Stimulated activated CD8-positive, alpha-beta memory T cell treated with anti-CD3 and anti-CD28 coated beads, Interleukin-15, amount 100 ng/mL, for 4 hours (primary cell): ENCODE results near the gene DENND6B.

Experiments used
- DNase-seq, 2 donors: peaks; one replicate each; pipeline ENCODE4 v3.0.0-alpha.2; 2020; ENCODE audit warnings: low read depth in 2 of 2

Gene DENND6B

DNA sequence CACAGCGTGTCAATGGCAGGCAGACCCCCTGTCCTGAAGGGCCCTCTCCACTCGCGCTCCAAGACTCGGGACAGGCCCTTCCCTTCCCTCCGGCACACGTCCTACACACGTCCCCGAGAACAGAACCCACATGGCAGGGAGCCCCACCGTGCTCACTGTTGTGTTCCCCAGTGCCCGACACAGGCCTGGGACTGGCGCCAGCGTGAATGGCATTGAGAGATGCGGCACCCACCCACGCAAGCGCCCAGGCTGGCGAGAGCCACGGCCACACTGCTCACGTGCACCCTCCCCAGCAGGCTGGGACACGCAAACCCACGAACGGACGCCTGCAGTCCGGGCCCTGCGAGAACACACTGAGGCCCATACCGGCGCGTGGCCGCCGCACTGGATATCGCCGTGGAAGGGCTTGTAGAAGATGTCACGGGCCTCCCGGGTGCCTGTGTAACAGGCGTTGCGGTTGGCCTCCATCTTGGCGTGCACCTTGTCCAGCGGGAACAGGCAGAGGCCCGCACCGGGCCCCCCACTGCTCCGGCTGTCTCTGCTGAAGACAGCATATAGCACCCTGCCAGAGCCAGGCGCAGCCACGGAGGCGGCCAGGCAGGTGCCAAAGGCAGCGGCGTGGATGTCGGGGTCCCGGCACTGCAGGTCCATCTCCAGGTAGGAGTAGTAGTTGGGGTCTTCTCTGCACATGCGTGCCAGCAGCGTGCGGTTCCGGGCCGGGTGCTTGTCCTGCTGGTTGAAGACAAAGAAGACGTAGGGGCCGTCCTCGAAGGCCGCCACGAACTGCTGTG, 37.5 kb downstream of the DENND6B start:
- DNase-seq = no peak

DNA sequence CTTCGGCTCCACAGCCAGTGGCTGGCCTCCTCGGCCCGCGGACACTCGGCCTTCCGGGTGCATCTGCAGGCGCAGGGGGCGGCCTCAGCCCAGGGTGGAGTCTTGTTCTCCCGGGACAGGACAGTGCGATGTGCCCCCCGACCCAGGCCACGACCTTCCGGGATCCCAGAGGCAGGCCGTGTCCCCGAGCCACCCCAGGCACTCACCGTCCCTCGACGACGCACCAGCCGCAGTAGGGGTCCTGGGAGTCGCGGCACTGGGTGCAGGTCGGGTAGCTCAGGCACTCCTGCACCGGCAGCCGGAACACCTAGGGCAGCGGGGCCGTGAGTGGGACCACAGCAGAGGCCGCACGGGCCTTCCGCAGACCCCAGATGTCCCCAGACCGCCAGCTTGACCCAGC, 39.1 kb downstream of the DENND6B start:
- DNase-seq = no peak

DNA sequence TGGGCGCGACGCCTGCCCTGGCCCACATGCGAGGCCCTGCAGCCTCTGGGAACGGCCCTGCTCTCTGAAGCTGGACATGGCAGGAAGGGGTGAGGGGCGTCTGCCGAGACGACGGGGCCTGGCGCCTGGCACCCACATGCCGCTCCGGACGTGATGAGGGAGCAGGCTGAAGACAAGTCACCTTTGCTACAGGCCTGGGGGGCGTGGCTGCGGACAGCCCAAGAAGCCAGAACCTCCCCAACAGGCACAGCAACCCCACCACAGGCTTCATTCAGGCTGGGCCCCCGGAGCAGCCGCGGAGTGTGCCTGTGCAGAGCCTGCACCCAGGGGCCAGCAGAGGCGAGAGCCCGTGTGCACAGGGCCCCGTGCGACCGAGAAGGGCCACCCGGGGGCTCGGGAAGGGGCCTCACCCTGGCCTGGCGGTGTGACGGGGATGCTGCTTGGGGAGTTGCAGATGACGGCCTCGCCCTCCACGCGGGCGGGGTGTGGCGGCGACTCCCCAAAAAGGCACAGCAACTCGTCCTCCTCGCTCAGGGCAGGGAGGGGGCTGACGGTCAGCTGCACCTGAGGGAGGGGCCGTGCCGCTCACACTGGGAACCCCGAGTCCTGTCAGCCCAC, 40.0 kb downstream of the DENND6B start:
- DNase-seq = no peak

DNA sequence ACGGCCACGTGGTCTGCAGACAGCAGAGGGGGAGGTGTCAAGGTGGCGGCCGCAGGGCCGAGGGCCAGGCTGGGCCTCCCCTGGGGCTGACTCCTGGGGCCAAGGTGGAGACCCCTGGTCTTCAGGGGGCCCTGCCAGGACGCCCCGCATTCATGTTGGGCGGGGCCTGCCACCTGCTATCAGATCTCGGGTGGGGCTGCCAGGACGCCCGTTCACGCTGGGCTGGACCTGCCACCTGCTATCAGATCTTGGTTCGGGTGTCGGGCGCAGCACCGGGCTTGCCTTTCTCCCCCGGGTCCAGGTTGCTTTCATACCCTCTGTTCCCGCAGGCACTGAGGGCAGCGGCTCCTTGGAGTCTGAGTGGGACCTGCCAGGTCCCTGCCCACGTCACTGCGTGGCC, 40.5 kb downstream of the DENND6B start:
- DNase-seq = no peak

- DNase-seq = no peak
Measured at GRCh38 chr22:50285568-50286229, 41.1 kb downstream of the DENND6B start.

GRCh38 chr22:50284479-50284878, 42.3 kb downstream of the DENND6B start:
- no peak for DNase-seq

- no peak for DNase-seq
Measured at GRCh38 chr22:50283821-50284220, 43.0 kb downstream of the DENND6B start.

DNA sequence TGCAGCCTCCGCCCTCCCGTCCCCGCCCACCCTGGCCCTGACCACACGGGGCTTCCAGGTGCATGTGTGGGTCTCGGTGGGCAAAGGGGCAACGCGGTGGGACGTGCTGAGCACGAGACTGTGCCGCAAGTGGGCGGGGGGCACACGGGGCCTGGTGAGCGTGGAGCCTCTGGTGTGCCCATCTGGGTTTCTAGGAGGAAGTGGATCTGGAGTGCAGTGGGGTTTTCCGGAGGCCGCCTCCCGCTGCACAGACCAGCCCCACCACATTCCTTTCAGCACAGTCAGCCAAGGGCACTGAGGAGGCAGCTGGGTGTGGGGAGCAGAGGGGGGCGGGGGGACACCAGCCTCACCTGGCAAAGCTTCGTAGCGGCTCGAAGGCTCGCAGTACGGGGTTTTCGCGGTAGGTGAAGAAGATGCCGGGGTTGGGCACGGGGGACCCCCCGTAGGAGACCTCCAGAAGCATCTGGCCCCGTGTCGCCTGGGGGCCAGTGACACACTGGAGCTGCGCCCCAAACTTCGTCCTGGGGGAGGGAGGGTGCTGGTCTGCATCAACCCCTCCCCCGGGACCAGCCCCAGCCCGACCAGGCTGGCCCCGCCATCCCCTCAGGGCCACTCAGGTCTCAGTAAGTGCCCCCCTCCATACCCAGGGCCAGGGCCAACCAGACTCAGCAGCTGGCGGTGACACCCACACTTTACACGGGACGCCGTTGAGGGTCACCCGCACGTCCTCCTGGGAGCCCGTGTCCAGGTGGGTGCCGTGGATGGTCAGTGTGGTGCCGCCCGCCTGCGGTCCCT, 44.3 kb downstream of the DENND6B start:
- no peak for DNase-seq

GRCh38 chr22:50281957-50282356, 44.9 kb downstream of the DENND6B start:
- no peak for DNase-seq

DNA sequence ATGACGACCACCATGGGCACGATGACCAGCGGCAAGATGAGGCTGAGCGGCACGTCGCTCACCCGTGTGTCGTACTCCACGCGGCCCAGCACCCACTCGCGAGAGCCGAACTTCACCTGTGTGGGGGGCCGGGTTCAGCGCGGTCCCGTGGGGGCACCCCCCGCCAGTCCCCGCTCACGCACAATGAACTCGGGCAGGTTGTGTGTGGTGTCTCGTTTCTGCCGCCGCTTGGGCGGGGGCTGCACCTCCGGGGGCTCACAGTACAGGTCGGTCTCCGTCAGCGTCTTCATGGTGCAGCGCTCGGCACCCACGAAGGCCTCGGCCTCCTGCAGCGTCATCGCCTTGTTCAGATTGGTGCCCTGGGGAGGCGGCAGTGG, 45.4 kb downstream of the DENND6B start:
- DNase-seq = no peak

GRCh38 chr22:50280708-50281383, 46.0 kb downstream of the DENND6B start:
- no peak for DNase-seq

- no peak for DNase-seq
Measured at GRCh38 chr22:50280022-50280707, 46.6 kb downstream of the DENND6B start.

DNA sequence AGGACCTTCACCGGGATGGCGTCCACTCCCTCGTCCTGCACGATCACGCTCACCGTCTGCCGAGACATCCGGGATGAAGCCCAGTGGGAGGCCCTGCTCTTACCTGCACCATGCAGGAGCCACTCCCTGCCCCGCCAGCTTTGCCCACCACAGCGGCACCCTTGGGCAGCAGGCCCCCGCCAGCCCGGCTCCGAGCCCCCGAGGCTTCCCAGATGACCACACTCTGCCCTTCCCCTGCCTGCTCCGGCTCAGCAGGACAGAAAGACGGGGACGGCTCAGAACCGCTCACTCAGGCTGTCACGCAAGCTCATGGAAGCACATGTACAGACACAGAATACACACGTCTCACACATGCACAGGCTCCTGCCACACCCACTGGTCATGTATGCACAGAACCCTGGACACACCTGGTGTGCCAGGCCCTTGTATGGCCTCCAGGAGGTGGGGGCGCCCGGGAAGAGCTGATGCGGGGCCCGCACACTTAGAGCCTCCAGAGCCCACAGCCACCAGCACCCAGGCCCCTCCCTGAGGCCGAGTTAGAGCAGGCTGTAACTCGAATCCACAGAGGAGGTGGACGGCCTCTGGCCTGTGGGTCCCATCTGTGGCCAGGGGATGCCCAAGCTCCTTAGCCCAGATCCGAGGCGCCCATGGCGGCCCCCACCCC, 47.7 kb downstream of the DENND6B start:
- DNase-seq = no peak

- DNase-seq = no peak
Measured at GRCh38 chr22:50278461-50278860, 48.4 kb downstream of the DENND6B start.

GRCh38 chr22:50277761-50278160, 49.1 kb downstream of the DENND6B start:
- no peak for DNase-seq

GRCh38 chr22:50276143-50276542, 50.7 kb downstream of the DENND6B start:
- no peak for DNase-seq

- no peak for DNase-seq
Measured at GRCh38 chr22:50275181-50276055, 51.4 kb downstream of the DENND6B start.

GRCh38 chr22:50274771-50275170, 52.0 kb downstream of the DENND6B start:
- no peak for DNase-seq

DNA sequence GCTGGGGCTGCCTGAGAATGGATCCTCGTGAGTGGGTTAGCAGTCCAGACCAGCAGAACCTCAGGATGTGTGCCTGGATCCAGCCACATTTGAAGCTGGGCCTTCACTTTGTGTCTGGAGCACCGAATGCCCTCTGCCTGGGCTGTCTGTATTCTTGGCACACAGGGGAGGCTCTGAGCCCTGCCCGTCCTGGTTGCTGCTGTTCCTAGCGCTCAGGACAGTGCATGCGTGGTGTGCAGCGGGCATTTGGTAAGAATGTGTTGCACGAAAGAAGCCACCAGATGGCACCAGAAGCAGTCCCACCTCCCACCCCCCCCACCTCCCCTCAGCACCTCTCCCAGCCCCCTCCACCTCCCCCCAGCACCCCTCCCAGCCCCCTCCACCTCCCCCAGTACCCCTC, 52.5 kb downstream of the DENND6B start:
- DNase-seq = no peak
